Karpas-422 (cell line): ENCODE results near the gene ITGA11. TPM values are rescaled to one million over a fixed set of nuclear protein-coding genes. Genes with fewer than 3 reads are reported as not detected.

Source experiments
- DNase-seq: peaks from one replicate; pipeline ENCODE4 v3.0.0-alpha.2; 2015
- H2AFZ ChIP-seq: fragments of 200-600 bp; sonication (generic); 2 replicates; pipeline ENCODE4 v1.6.1; 2014; ENCODE audit warnings: antibody characterized with exemption, low read length, mixed read lengths
- H3K27ac ChIP-seq: fragments of 200-600 bp; sonication (generic); 2 replicates; pipeline ENCODE4 v1.5.1; 2014; ENCODE audit warnings: mild to moderate bottlenecking, low read length, moderate library complexity
- H3K27me3 ChIP-seq: fragments of 200-600 bp; sonication (generic); 2 replicates; pipeline ENCODE4 v1.6.1; 2014; ENCODE audit warnings: low read length, mixed read lengths
- H3K36me3 ChIP-seq: fragments of 200-600 bp; sonication (generic); 2 replicates; pipeline ENCODE4 v1.6.1; 2014; ENCODE audit warnings: low read length, mixed read lengths; ENCODE audit not compliant: insufficient read depth
- H3K4me1 ChIP-seq: fragments of 200-600 bp; sonication (generic); 2 replicates; pipeline ENCODE4 v1.6.1; 2014; ENCODE audit warnings: mild to moderate bottlenecking, low read length, mixed read lengths
- H3K4me2 ChIP-seq: fragments of 200-600 bp; sonication (generic); 2 replicates; pipeline ENCODE4 v1.6.1; 2014; ENCODE audit warnings: low read length, low read depth, mild to moderate bottlenecking; ENCODE audit not compliant: poor library complexity, severe bottlenecking
- H3K4me3 ChIP-seq: fragments of 200-600 bp; sonication (generic); 2 replicates; pipeline ENCODE4 v1.5.1; 2014; ENCODE audit warnings: mild to moderate bottlenecking, antibody characterized with exemption, low read length, mixed read lengths
- H3K79me2 ChIP-seq: fragments of 200-600 bp; sonication (generic); 2 replicates; pipeline ENCODE4 v1.6.1; 2014; ENCODE audit warnings: mild to moderate bottlenecking, low read length, mixed read lengths
- H3K9ac ChIP-seq: fragments of 200-600 bp; sonication (generic); 2 replicates; pipeline ENCODE4 v1.6.0; 2014; ENCODE audit warnings: low read length
- H3K9me2 ChIP-seq: fragments of 200-600 bp; sonication (generic), shearing (Covaris generic); replicated peaks from 2 replicates; pipeline ENCODE4 v1.6.0; 2014; ENCODE audit warnings: mild to moderate bottlenecking, low read length, moderate library complexity; ENCODE audit not compliant: insufficient read depth
- H3K9me3 ChIP-seq: fragments of 300-700, 200-600 bp; sonication (generic); 2 replicates; pipeline ENCODE4 v1.6.1; 2014; ENCODE audit warnings: low read length, mixed read lengths
- H4K20me1 ChIP-seq: fragments of 200-600 bp; sonication (generic); 2 replicates; pipeline ENCODE4 v1.6.1; 2014; ENCODE audit warnings: mild to moderate bottlenecking, antibody characterized with exemption, low read length, low read depth; ENCODE audit not compliant: insufficient read depth
- total RNA-seq: library from RNA; depleted of rRNA; stranded (reverse); fragments of >200 nt; shearing (Covaris generic); gene quantifications from 2 replicates; pipeline ENCODE4 v1.2.3, GENCODE V29; 2014; ENCODE audit warnings: low replicate concordance

The ITGA11 gene
- total RNA-seq, 1 experiment from 2014 or later: not detected

GRCh38 chr15:68299436-68299835 lies 132.5 kb downstream of the ITGA11 start:
- no peak overlapping the region for H3K4me3 ChIP-seq
- H3K9ac ChIP-seq: no peak overlapping the region
- H3K79me2 ChIP-seq: peaks cover 16% of the 10 kb centered on the region
- no peaks in the 10 kb centered on the region for H3K27me3 ChIP-seq
- peak overlapping the region; percentile 65 for H3K4me2 ChIP-seq
- no peaks in the 10 kb centered on the region for H3K9me2 ChIP-seq
- DNase-seq: no peak
- peak overlapping the region; percentile 79 for H3K27ac ChIP-seq
- H3K4me1 ChIP-seq: peaks cover 62% of the 10 kb centered on the region
- H3K36me3 ChIP-seq: peaks cover 14% of the 10 kb centered on the region
- H2AFZ ChIP-seq: no peak overlapping the region
- H3K9me3 ChIP-seq: no peaks in the 10 kb centered on the region
- peaks cover 14% of the 10 kb centered on the region; the same call in 1 of the 2 replicates for H4K20me1 ChIP-seq

DNA sequence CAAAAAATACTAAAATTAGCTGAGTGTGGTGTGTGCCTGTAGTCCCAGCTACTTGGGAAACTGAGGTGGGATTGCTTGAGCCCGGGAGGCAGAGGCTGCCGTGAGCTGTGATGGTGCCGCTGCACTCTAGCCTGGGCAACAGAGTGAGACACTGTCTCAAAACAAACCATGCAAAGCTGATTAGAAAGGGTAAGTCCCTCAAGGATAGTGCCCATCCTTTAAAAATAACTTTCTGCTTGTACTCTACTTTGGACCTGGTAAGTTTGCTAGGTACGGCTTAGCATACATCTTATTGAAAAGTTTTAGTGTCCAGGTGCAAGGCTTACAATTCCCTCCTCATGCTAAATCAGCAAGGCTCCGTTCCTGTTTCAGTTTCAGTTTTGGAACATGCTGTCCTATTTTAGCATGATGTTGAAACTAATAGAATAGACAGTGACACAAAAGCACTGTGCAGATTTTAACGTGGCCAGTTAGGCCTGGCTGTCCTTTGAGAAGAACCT lies 133.0 kb downstream of the ITGA11 start:
- Histone ChIP-seq H4K20me1 (peaks cover 14% of the 10 kb centered on the region; the same call in 1 of the 2 replicates), H3K9me3 (no peaks in the 10 kb centered on the region), H3K4me3 (peak overlapping the region; percentile 29; the same call in 1 of the 2 replicates), H3K27me3 (no peaks in the 10 kb centered on the region), H2AFZ (no peak overlapping the region), H3K79me2 (peaks cover 20% of the 10 kb centered on the region), H3K9ac (0 out of 2 replicates have a peak overlapping the region, but pooled peaks have one; percentile 27), H3K27ac (peak overlapping the region; percentile 79), H3K9me2 (no peaks in the 10 kb centered on the region), H3K36me3 (peaks cover 14% of the 10 kb centered on the region), H3K4me2 (peak overlapping the region; percentile 65), H3K4me1 (peaks cover 65% of the 10 kb centered on the region)
- DNase-seq: peak; percentile 93

DNA sequence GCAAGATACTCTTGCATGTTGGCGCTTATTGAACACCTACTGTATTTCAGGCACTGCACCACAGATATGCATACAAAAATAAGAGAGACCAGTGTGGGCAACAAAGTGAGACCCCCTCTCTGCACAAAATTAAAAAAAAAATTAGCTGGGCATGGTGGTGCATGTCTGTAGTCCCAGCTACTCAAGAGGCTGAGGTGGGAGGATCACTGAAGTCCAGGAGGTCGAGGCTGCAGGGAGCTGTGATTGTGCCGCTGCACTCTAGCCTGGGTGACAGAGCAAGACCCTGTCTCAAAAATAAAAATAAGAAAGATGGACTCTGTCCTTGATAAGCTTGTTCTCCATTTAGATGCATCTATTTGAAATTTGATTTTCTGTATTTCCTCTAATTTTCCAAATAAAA lies 133.6 kb downstream of the ITGA11 start:
- Histone ChIP-seq H4K20me1 (peaks cover 14% of the 10 kb centered on the region; the same call in 1 of the 2 replicates), H2AFZ (no peak overlapping the region), H3K9me3 (no peaks in the 10 kb centered on the region), H3K9me2 (no peaks in the 10 kb centered on the region), H3K27ac (peak overlapping the region; percentile 79), H3K36me3 (peaks cover 14% of the 10 kb centered on the region), H3K4me1 (peaks cover 65% of the 10 kb centered on the region), H3K9ac (no peak overlapping the region), H3K4me2 (peak overlapping the region; percentile 65), H3K4me3 (peak overlapping the region; percentile 29; the same call in 1 of the 2 replicates), H3K79me2 (peaks cover 26% of the 10 kb centered on the region), H3K27me3 (no peaks in the 10 kb centered on the region)
- no peak for DNase-seq

GRCh38 chr15:68295014-68295805 lies 136.8 kb downstream of the ITGA11 start:
- peaks cover 34% of the 10 kb centered on the region for H3K36me3 ChIP-seq
- H3K27ac ChIP-seq: no peak overlapping the region
- peaks cover 33% of the 10 kb centered on the region for H4K20me1 ChIP-seq
- H3K79me2 ChIP-seq: peaks cover 55% of the 10 kb centered on the region
- peaks cover 67% of the 10 kb centered on the region for H3K4me1 ChIP-seq
- no peaks in the 10 kb centered on the region for H3K9me3 ChIP-seq
- DNase-seq: no peak
- H3K27me3 ChIP-seq: no peaks in the 10 kb centered on the region
- no peak overlapping the region for H3K4me3 ChIP-seq
- no peak overlapping the region for H2AFZ ChIP-seq
- no peak overlapping the region for H3K9ac ChIP-seq
- peak overlapping the region; percentile 34 for H3K4me2 ChIP-seq
- H3K9me2 ChIP-seq: no peaks in the 10 kb centered on the region

DNA sequence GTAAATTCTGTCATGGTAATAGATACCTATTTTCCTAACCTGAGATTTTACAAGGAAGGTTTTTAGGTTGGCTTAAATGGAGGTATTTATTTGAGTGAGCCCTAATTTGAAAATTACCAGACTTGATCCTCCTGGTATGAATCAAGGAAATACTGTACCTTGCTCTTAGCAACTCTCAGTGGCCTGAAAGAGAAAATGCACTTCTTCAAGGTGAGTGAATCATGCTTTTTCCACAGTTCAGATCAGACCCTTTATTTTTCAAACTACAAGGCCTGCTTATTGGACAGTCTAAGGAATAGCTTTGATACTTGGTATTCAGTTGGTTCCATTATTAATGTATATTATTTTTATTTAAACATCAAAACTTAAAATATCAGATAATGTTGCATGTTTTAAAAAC lies 139.0 kb downstream of the ITGA11 start:
- Histone ChIP-seq H3K4me3 (no peak overlapping the region), H3K79me2 (peaks cover 77% of the 10 kb centered on the region), H3K9me3 (no peaks in the 10 kb centered on the region)

GRCh38 chr15:68292157-68292781 lies 139.7 kb downstream of the ITGA11 start:
- H3K4me2 ChIP-seq: no peak overlapping the region
- no peak for DNase-seq
- no peaks in the 10 kb centered on the region for H3K27me3 ChIP-seq
- peaks cover 38% of the 10 kb centered on the region for H3K4me1 ChIP-seq
- H3K36me3 ChIP-seq: peaks cover 40% of the 10 kb centered on the region
- H3K9me3 ChIP-seq: no peaks in the 10 kb centered on the region
- peaks cover 84% of the 10 kb centered on the region for H3K79me2 ChIP-seq
- H2AFZ ChIP-seq: no peak overlapping the region
- peaks cover 59% of the 10 kb centered on the region for H4K20me1 ChIP-seq
- H3K4me3 ChIP-seq: no peak overlapping the region
- no peaks in the 10 kb centered on the region for H3K9me2 ChIP-seq
- no peak overlapping the region for H3K9ac ChIP-seq
- no peak overlapping the region for H3K27ac ChIP-seq

More for the DNA sequence above, 139.0 kb downstream of the ITGA11 start:
- Histone ChIP-seq H3K4me1 (peaks cover 45% of the 10 kb centered on the region), H3K27me3 (no peaks in the 10 kb centered on the region), H3K4me2 (no peak overlapping the region), H3K9me2 (no peaks in the 10 kb centered on the region), H3K9ac (no peak overlapping the region), H3K27ac (no peak overlapping the region), H3K36me3 (peaks cover 43% of the 10 kb centered on the region), H2AFZ (no peak overlapping the region), H4K20me1 (peaks cover 52% of the 10 kb centered on the region)
- DNase-seq: no peak

DNA sequence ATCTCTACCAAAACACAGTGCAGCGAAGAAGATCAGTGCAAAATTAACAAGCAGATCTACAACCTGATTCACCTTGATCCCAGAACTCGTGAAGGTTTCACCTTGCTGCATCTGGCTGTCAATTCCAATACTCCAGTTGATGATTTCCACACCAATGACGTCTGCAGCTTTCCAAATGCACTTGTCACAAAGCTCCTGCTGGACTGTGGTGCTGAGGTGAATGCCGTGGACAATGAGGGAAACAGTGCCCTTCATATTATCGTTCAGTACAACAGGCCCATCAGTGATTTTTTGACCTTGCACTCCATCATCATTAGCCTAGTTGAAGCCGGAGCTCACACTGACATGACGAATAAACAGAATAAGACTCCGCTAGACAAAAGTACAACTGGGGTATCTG lies 141.2 kb downstream of the ITGA11 start:
- Histone ChIP-seq H4K20me1 (peaks cover 65% of the 10 kb centered on the region), H3K4me3 (no peak overlapping the region), H3K9me2 (no peaks in the 10 kb centered on the region), H3K4me2 (no peak overlapping the region), H2AFZ (no peak overlapping the region), H3K9me3 (no peaks in the 10 kb centered on the region), H3K9ac (no peak overlapping the region), H3K36me3 (peaks cover 36% of the 10 kb centered on the region), H3K4me1 (peaks cover 22% of the 10 kb centered on the region), H3K27ac (no peak overlapping the region), H3K79me2 (peaks cover 96% of the 10 kb centered on the region), H3K27me3 (no peaks in the 10 kb centered on the region)
- no peak for DNase-seq
